Measurements from ENCODE around the gene MYOM1. TPM values are rescaled to one million over a fixed set of nuclear protein-coding genes. Genes with fewer than 3 reads are reported as not detected.
"Not testable (repeated sequence)": the region's sequence is repeated elsewhere in the genome, so short reads cannot be mapped to it uniquely, and the experiment has no call there.

Gene MYOM1
- total and polyA plus RNA-seq, 7 donors: 3.3 to 37.7 (median 17.3) TPM

DNA sequence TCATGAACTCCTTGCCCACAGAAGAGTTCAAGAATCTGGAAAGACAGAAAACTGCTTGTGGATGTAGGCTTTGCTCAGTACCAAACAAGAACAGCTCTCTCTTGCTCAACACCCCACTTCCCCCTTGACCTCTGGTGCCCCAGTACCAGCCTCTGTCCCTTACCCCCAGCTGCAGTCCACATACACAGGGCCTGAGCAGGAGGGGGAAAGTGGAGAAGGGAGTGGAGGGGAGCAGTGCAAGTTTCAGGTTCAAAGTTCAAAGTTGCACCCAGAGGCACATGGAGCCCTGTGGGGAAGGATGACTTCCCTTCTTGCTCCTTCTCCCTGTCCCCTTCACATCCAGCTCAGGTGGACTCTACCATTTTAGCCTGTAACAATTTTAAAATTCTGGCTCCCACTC is 145.7 kb downstream of the MYOM1 start:
- intact Hi-C loops (cut with DNase I): no loop called here
- no peaks in the 10 kb centered on the region for H3K4me1 ChIP-seq
- no peak overlapping the region for H3K4me3 ChIP-seq
- no peak for TF ChIP-seq POLR2A (IDR thresholded peaks at IDR 0.05)
- no peak for TF ChIP-seq EP300 (IDR thresholded peaks at IDR 0.05)
- TF ChIP-seq, protein P1, sequence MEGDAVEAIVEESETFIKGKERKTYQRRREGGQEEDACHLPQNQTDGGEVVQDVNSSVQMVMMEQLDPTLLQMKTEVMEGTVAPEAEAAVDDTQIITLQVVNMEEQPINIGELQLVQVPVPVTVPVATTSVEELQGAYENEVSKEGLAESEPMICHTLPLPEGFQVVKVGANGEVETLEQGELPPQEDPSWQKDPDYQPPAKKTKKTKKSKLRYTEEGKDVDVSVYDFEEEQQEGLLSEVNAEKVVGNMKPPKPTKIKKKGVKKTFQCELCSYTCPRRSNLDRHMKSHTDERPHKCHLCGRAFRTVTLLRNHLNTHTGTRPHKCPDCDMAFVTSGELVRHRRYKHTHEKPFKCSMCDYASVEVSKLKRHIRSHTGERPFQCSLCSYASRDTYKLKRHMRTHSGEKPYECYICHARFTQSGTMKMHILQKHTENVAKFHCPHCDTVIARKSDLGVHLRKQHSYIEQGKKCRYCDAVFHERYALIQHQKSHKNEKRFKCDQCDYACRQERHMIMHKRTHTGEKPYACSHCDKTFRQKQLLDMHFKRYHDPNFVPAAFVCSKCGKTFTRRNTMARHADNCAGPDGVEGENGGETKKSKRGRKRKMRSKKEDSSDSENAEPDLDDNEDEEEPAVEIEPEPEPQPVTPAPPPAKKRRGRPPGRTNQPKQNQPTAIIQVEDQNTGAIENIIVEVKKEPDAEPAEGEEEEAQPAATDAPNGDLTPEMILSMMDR (IDR thresholded peaks at IDR 0.05): no peak
- TF ChIP-seq POLR2AphosphoS5 (IDR thresholded peaks at IDR 0.05): no peak
- no peaks in the 10 kb centered on the region for H3K27me3 ChIP-seq
- DNase-seq: no peak
- H3K9me3 ChIP-seq: no peaks in the 10 kb centered on the region
- peaks cover 0 to 45% (median 3%) of the 10 kb centered on the region in 4 donors for H3K36me3 ChIP-seq
- no peak overlapping the region for H3K27ac ChIP-seq

DNA sequence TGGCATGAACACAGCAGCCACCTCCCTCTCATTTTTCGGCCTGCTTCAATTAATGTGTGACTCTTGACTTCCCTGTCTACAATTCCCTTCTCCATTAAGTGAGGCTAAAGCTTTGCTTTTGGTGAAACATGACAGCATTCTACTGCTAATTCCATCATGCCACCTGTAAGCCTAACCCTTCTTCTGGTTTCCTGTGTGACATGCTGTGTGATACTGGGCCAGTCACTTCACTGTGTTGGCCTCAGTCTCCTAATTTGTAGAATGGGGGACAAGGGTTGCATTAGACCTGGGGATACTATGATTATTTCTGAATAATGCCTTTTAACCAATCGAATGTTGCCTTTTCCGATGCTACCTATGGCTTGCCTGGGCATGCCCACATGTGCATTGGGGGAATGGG is 146.4 kb downstream of the MYOM1 start:
- H3K9me3 ChIP-seq; intact Hi-C loops (cut with DNase I); H3K4me3 ChIP-seq; H3K27ac ChIP-seq; H3K4me1 ChIP-seq; DNase-seq; H3K27me3 ChIP-seq: not testable (repeated sequence)
- 82 to 94% methylated on average over 3 of the region's 3 CpGs for WGBS, 2 donors
- H3K36me3 ChIP-seq: peaks cover 0 to 40% (median under 1%) of the 10 kb centered on the region in 4 donors

DNA sequence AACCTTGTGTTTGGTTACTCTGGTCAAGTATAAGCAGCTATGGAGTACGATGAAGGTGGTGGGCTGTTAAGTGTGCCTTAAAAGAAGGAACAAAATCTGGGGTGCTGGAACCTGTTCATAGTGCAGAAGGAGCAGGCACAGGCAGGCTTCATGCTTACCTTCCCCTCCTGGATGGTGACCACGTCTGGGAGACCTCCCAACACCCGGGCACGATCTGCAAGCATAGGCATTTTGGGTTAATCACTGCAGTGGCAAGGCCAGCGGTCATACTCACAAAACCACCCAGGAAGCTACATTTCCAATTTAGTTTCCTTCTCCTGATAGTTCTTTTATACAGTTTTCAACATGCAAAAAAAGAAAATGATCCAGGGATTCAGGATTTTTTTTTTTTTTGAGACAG is 148.1 kb downstream of the MYOM1 start:
- WGBS, 2 donors: 94% methylated on average over 5 of the region's 5 CpGs

DNA sequence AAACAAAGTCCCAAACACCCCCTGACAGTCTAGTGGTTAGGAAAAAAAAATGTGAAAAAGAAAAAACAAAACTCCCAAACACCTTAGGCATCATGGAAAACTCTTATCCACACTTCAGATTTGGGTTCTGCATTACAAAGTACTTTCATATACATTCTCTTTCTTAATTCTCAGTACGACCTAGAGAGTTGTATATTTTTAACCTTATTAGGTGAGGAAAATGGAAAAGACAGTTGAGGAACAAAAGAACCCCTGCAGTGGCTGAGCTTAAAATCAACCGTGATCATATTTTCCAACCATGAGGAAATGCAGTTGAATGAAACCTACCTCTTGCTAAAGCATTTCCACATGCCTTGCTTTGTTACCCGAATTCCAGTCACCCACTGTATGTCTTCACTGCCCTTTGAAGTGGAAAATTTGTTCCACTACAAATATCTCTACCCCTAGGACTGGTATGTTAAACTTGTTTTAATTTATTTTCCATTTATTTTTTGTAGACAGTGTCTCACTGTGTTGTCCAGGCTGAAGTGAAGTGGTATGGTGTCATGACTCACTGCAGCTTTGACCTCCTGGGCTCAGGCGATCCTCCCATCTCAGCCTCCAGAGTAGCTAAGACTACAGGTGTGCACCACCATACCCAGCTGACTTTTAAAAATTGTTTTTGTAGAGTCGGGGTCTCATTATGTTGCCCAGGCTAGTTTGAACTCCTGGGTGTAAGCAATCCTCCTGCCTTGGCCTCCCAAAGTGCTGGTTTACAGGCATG is 149.9 kb downstream of the MYOM1 start:
- H3K4me3 ChIP-seq: no peak overlapping the region
- TF ChIP-seq POLR2A (IDR thresholded peaks at IDR 0.05) (no peak), EP300 (IDR thresholded peaks at IDR 0.05) (no peak), POLR2AphosphoS5 (IDR thresholded peaks at IDR 0.05) (no peak)
- TF ChIP-seq, protein P1 (IDR thresholded peaks at IDR 0.05): no peak
- no peaks in the 10 kb centered on the region for H3K27me3 ChIP-seq
- WGBS, 2 donors: 73 to 89% methylated on average over 5 of the region's 5 CpGs
- no peak for DNase-seq
- H3K27ac ChIP-seq: no peak overlapping the region
- H3K4me1 ChIP-seq: no peaks in the 10 kb centered on the region
- peaks cover 0 to 32% (median 3%) of the 10 kb centered on the region in 4 donors for H3K36me3 ChIP-seq
- no peaks in the 10 kb centered on the region for H3K9me3 ChIP-seq
- intact Hi-C loops (cut with DNase I): loop anchor here (10.0 kb wide), 1 partner anchor 55 kb away; the partner anchor contains the start of gene LPIN2

More for the DNA sequence above, 148.1 kb downstream of the MYOM1 start:
- TF ChIP-seq, protein P1 (IDR thresholded peaks at IDR 0.05): no peak
- H3K4me3 ChIP-seq: no peak overlapping the region
- H3K9me3 ChIP-seq: no peaks in the 10 kb centered on the region
- intact Hi-C loops (cut with DNase I): no loop called here
- no peak for DNase-seq
- no peaks in the 10 kb centered on the region for H3K27me3 ChIP-seq
- H3K36me3 ChIP-seq: peaks cover 0 to 35% (median 3%) of the 10 kb centered on the region in 4 donors
- no peaks in the 10 kb centered on the region for H3K4me1 ChIP-seq
- H3K27ac ChIP-seq: no peak overlapping the region

DNA sequence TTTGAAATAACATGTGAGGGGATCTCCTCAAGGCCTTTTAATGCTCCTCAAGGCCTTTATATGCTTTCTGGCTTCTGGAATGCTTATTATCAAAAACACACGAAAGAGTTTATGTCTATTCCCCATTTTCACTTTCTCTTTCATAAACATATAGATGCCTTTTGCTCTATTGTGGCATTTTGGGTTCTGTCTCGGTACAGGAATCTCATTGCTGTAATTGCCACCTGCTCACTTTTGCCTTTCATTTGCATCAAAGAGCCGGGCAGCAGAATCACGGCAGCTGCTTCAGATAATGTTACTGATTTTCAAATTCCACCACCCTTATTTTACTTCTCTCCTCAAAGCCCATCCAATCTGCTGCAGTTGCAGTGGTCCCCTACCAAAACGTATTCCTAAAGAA is 152.0 kb downstream of the MYOM1 start:
- Histone ChIP-seq H3K36me3 (peaks cover 0 to 30% (median 3%) of the 10 kb centered on the region in 4 donors), H3K9me3 (no peaks in the 10 kb centered on the region), H3K27me3 (no peaks in the 10 kb centered on the region), H3K4me3 (no peak overlapping the region), H3K27ac (no peak overlapping the region), H3K4me1 (peaks cover 0 to 7% (median 4%) of the 10 kb centered on the region in 4 donors)
- no peak for TF ChIP-seq POLR2AphosphoS5 (IDR thresholded peaks at IDR 0.05)
- TF ChIP-seq, protein P1 (IDR thresholded peaks at IDR 0.05): no peak
- TF ChIP-seq EP300 (IDR thresholded peaks at IDR 0.05): no peak
- no peak for TF ChIP-seq POLR2A (IDR thresholded peaks at IDR 0.05)
- 22 to 47% methylated on average over 5 of the region's 5 CpGs for WGBS, 2 donors
- intact Hi-C loops (cut with DNase I): loop anchor here (10.0 kb wide), 1 partner anchor 53 kb away; the partner anchor contains the start of gene LPIN2
- DNase-seq: no peak

Measured in sigmoid colon (tissue), 7 donors.